Stimulated activated naive CD4-positive, alpha-beta T cell treated with Interleukin-2 at 50 U/mL for 16 hours (primary cell): ENCODE data around the gene LOXL1.

Source experiments
- DNase-seq: peaks from one replicate; lab custom pipeline; 2025; lab: John Stamatoyannopoulos, UW

LOXL1 gene

DNA sequence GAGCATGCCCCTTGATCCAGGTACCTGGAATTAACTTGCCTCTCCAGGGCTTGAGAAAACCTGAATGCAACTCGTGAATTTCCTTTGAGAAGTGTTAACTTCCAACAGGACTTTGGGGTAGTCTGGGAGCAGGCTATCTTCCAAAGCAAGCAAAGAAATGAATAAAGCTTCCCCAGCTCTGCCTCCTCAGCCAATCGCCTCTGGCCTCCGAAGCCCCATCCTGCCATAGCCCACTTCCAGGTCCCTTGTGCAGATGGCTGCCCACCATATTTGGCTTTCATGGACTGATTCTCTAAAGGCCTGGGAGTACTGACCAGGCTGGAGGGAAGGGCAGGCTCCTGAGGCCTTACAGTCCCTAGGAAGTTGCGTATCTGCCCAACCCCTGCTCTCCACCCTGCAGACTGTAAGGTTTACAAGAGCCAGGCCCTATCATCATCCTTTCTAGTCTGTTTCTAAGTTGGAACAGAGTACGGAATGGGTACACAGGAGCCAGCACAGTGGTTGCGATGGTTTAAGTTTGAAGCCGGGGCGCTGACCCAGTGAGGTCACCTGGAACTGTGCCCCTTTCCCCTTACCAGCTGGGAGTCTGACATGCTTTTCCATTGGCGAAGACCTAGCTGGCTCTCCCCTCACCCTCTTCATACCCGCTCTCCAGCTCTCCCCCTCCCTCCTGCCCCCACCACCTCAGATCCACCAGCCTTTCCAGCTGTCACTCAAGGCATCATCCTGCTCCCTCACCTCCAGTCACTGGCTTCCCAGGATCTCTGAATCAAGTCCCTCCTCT is 67.1 kb downstream of the LOXL1 start:
- DNase-seq, result no peak

DNA sequence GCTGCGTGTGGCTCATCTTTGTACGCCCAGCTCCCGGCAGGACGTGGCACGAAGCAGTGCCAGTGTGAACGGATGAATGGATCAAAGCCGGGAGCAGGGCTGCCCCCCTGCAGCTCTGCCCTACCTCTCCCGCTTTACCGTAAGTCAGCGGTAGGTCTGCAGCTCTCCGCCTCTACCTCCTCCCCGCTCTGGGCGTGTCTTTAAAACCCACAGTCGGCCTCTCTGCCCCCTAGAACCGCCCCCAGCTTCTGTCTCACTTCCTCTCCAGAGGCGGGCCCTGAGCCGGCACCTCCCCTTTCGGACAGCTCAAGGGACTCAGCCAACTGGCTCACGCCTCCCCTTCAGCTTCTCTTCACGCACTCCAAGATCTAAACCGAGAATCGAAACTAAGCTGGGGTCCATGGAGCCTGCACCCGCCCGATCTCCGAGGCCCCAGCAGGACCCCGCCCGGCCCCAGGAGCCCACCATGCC is 68.2 kb downstream of the LOXL1 start, which contains the start of gene PML:
TSS of gene PML (plus strand) at position 304 of the 471 bp plus-strand sequence. CDS start at position 401, 97 bp downstream.
- peak; percentile 96 for DNase-seq

DNA sequence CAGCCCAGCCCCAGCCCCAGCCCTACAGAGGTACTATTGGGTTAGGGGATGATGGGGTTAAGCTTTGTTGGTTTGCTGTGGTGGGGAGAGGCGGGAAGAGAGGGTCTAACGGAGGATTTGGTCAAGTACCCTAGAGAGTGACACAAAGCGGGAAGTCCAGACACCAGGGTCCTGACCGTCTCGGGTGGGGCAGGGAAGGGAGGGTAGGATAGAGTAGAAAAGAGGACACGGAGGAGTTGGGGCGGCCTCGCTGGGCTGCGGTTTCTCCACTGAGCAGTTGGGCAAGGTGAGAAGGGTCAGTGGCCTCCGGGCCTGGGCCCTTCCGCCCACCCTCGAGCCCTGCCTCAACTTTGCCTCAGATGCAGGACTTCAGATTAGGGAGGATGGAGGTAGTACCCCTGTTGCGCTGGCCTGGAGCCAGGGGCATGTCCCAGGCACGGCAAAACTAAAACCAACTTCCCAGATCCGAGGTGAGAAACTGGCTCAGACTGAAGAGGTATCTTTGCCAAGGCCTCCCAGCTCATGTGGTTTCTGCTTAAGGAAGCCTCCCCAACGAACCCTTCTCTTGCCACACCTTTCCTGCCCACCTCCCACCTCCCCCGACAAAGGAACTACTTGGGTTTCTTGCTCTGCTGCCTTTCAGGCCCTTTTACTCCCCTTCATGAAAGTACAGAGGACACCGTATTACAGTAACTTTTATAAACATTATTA is 68.8 kb downstream of the LOXL1 start:
- DNase-seq, result no peak

DNA sequence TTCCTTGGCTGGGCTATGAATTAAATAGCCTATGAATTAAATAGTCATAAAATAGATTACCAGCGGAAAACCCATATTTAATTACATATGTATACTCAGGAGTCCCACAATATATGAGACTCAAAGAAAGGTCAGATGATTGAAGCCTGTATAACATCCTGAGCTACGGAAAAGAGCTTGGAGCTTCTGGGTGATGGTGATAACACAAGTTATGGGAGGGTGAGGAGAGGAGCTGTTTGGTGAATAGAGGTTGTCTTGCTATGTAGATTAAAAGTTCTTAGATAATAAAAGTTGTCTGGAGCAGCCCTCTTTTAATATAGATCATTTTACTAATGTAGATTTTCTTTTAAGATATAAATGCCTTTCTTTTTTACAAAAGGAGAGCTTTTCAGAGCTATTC is 70.0 kb downstream of the LOXL1 start:
- no peak for DNase-seq

DNA sequence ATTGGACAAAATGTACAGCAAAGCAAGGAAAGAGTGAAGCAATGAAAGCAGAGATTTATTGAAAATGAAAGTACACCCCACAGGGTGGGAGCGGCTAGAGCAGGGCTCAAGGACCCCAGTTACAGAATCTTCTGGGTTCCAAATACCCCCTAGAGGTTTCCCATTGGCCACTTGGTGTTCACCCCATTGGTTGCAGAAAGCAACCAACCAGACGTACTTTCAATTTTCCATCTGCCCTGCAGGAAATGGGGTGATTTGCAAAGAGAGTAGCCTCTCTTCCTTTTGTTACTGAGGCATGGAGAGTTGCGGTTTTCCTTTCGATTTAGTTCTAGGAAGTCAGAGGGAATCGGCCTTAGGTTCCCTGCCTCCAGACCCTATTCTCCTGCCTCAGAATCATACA is 70.7 kb downstream of the LOXL1 start:
- DNase-seq, result no peak

DNA sequence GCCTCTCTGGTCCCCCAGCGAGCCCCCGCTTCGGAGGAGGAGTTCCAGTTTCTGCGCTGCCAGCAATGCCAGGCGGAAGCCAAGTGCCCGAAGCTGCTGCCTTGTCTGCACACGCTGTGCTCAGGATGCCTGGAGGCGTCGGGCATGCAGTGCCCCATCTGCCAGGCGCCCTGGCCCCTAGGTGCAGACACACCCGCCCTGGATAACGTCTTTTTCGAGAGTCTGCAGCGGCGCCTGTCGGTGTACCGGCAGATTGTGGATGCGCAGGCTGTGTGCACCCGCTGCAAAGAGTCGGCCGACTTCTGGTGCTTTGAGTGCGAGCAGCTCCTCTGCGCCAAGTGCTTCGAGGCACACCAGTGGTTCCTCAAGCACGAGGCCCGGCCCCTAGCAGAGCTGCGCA is 71.7 kb downstream of the LOXL1 start:
- no peak for DNase-seq
